Neural cell (in vitro differentiated cells): ENCODE data around the gene KREMEN1.

Experiments used
- CTCF ChIP-seq: fragments of 450-650 bp; IDR thresholded peaks from 2 replicates; pipeline ENCODE4 v1.5.1; 2014; ENCODE audit warnings: antibody characterized with exemption, mild to moderate bottlenecking, moderate library complexity; ENCODE audit not compliant: poor library complexity, severe bottlenecking
- EP300 ChIP-seq: fragments of 450-650 bp; conservative IDR thresholded peaks from 2 replicates; pipeline ENCODE4 v1.6.1; 2014; ENCODE audit warnings: antibody characterized with exemption, mild to moderate bottlenecking, moderate library complexity; ENCODE audit not compliant: poor library complexity, severe bottlenecking
- EZH2 ChIP-seq: fragments of 200-600, 300-800 bp; shearing (Covaris generic), sonication (generic); IDR thresholded peaks from 2 replicates; pipeline ENCODE4 v1.6.1; 2014; ENCODE audit warnings: antibody characterized with exemption, low read length, borderline replicate concordance, mild to moderate bottlenecking; ENCODE audit not compliant: insufficient read depth, poor library complexity, severe bottlenecking
- MXI1 ChIP-seq: fragments of 450-650 bp; conservative IDR thresholded peaks from 2 replicates; pipeline ENCODE4 v1.6.1; 2014; ENCODE audit warnings: antibody characterized with exemption, mild to moderate bottlenecking; ENCODE audit not compliant: poor library complexity, severe bottlenecking
- POLR2AphosphoS5 ChIP-seq: IDR thresholded peaks from 2 replicates; pipeline ENCODE4 v1.6.1; 2012
- RAD21 ChIP-seq: fragments of 450-650 bp; conservative IDR thresholded peaks from 2 replicates; pipeline ENCODE4 v1.6.1; 2014; ENCODE audit warnings: antibody characterized with exemption, mild to moderate bottlenecking, moderate library complexity
- SMC3 ChIP-seq: fragments of 450-650 bp; conservative IDR thresholded peaks from 2 replicates; pipeline ENCODE4 v1.6.1; 2014; ENCODE audit warnings: antibody characterized with exemption, mild to moderate bottlenecking, moderate library complexity; ENCODE audit not compliant: poor library complexity
- TAF1 ChIP-seq: IDR thresholded peaks from 2 replicates; pipeline ENCODE4 v1.6.1; 2012; ENCODE audit warnings: low read depth
- TF ChIP-seq, protein P1 (sequence below): IDR thresholded peaks from 2 replicates; pipeline ENCODE4 v1.6.1; 2012; ENCODE audit warnings: borderline replicate concordance

DNA sequence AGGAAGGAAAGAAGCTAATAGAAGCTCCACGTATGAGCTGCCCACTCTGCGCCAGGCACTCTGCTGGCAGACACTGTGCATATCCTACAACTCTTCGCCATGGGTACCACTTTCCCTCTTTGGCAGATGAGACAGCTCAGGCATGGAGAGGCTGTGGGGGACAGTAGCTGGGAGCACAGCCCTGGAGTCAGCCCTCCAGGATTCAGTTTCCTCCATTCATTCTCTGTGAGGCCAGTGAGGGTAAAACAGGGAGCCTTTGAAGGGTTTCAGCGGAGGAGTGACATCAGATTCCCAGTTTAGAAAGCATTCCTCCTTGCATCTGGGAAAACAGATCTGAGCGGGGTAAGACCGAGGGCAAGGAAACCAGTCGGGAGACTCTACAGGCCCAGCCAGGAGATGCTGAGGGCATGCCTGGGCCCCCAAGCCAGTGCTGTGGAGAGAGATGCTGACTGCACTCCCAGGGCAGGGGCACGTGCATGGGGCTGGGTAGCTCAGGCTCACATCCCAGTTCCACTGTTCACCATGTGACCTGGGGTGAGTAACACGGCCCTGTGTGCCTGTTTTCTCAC, 74.6 kb downstream of the KREMEN1 start:
- TF ChIP-seq EZH2 (no peak), CTCF (no peak), EP300 (no peak), MXI1 (no peak), POLR2AphosphoS5 (no peak), RAD21 (no peak), TAF1 (no peak), SMC3 (no peak)
- TF ChIP-seq, protein P1, sequence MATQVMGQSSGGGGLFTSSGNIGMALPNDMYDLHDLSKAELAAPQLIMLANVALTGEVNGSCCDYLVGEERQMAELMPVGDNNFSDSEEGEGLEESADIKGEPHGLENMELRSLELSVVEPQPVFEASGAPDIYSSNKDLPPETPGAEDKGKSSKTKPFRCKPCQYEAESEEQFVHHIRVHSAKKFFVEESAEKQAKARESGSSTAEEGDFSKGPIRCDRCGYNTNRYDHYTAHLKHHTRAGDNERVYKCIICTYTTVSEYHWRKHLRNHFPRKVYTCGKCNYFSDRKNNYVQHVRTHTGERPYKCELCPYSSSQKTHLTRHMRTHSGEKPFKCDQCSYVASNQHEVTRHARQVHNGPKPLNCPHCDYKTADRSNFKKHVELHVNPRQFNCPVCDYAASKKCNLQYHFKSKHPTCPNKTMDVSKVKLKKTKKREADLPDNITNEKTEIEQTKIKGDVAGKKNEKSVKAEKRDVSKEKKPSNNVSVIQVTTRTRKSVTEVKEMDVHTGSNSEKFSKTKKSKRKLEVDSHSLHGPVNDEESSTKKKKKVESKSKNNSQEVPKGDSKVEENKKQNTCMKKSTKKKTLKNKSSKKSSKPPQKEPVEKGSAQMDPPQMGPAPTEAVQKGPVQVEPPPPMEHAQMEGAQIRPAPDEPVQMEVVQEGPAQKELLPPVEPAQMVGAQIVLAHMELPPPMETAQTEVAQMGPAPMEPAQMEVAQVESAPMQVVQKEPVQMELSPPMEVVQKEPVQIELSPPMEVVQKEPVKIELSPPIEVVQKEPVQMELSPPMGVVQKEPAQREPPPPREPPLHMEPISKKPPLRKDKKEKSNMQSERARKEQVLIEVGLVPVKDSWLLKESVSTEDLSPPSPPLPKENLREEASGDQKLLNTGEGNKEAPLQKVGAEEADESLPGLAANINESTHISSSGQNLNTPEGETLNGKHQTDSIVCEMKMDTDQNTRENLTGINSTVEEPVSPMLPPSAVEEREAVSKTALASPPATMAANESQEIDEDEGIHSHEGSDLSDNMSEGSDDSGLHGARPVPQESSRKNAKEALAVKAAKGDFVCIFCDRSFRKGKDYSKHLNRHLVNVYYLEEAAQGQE: no peak
